GM18861 (cell line): ENCODE measurements around the gene PRPF18.

Source experiments
- ATAC-seq: cut with Tn5 transposase; IDR thresholded peaks from one replicate; pipeline ENCODE4 v1.9.1; 2021; ENCODE audit not compliant: unreplicated experiment

The PRPF18 gene

DNA sequence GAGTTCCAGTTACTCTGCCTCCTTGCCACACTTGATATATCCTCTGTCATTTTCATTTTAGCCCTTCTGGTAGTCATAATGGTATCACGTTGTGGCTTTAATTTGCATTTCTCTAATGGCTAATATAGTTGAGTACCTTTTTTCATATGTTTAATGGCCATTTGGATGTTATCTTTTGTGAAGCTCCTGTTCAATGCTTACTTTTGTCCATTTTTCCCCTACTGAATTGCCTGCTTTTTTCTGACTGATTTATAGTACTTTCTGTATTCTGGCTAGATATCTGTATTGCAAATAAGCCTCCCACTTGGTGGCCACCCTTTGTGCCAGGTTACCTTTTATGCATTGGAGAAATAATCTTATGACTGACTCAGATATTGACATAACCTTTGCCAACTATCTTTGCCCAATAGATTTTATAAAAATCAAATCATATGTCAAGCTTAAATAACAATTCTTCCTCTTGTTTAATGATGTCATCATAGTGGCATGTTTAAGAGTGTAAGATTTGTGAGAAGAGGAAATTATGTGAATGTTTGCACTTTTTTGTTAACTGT is 50.6 kb downstream of the PRPF18 start:
- ATAC-seq, result no peak

DNA sequence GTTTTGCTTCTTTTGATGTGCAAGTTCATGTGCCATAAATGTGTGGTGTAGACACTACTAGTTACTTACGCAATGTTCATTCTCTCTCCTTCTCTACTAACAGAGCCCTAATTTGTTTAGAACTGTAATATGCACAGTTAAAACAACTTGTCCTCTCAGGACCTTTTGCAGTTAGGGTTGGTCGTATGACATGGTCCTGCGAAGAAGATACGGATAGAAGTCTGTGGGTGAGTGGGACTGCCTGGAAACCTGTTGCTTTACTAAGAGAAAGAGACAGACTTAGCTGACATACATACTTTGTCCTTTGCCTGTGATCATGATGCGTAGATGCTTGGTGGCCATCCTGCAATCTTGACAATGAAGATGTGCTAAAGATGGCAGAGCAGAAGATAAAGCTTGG is 51.1 kb downstream of the PRPF18 start:
- no peak for ATAC-seq

- ATAC-seq, result no peak
These were observed 55.5 kb downstream of the PRPF18 start for GRCh38 chr10:13642293-13642692.

- no peak for ATAC-seq
These were observed 56.3 kb downstream of the PRPF18 start for GRCh38 chr10:13643016-13643415.

- no peak for ATAC-seq
These were observed 58.1 kb downstream of the PRPF18 start for GRCh38 chr10:13644866-13645265.

DNA sequence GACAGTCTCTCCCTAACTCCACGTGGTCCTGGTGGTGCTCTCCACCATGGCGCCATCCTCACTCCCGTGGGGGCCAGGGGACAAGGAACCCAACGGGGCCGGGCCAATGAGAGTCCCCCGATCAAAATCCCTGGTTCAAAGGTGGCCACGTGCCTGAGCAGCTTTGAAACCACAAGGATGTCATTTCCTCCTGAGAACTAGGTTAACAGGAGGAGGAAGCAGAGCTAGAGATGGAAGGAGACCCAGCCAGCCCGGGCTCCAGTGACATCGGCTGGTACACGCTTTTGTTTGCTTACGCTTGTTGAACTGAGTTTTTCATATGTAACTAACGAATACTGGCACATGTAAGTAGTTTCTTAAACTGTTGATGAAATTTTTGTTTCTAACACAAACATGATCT is 61.7 kb downstream of the PRPF18 start:
- ATAC-seq, result no peak

DNA sequence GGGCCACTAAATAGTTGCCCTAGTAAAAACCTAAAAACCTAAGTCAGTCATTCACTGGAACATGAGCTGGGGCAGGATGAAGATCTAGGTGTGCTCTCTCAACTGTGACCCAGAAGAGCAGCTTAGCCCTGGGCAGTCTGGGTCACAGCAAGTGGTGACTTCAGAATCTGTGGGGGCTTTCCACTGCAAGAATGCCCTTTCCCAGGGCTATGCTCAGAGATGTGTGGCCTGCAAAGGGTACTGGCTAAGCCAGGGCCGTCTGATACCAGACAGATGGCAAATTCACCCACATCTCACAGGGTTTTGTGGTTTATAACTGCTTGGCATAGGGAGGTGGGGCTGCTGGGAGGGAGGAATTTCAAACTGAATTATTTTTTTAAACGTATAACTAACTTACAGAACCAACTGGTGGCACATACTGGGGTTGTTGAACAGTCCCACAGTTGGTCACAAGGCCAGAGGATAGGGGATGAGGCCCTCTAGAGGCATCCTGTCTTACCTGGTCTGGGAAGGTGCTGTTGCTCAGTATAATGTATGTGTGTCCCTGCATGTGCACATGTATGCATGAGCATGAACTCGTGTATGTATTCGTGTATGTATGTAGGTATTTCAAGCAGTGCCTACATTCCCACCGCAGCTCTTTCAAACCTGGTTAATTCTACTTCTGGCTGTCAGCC is 63.2 kb downstream of the PRPF18 start:
- ATAC-seq, result no peak

DNA sequence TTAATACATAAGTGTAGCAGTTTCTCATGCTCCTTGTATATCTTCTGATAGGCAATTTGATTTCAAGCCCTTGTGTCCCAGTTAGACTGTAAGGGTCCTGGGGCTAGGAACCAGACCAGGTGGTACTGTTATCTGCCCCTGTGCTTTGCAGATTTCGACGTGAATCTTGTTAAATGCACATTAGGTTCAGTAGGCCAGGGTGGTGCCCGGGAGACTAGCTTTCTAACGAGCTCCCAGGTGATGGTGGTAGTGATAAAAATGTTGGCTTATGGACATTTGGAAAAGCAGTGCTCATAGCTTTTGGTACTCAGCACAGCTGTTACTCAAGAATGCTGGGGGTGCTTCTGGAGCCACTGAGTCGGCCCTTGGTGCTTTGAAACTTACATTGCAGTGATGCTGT is 64.2 kb downstream of the PRPF18 start:
- ATAC-seq, result no peak

- ATAC-seq, result no peak
These were observed 65.4 kb downstream of the PRPF18 start for GRCh38 chr10:13651969-13652720.

GRCh38 chr10:13652860-13653259 is 66.1 kb downstream of the PRPF18 start:
- no peak for ATAC-seq

GRCh38 chr10:13654118-13654830 is 67.5 kb downstream of the PRPF18 start:
- ATAC-seq, result no peak

DNA sequence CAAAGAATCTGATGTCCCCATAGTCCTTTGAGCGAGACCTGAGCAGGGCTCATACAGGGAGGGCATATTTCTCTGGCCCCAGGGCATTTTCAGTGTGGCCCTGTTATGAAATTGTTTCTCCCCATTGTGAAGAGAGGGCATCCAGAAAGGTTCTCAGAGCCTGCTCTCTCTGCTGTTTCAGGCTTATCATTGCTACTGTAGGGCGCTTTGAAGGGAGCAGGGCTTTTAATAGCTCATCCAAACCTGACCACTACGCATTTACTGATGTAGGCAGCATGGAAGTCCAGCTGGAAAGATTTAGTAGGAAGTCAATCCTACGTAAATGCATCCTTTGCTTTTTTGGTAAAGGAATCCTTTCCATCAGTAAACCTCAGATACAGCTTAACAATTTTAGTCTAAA is 68.1 kb downstream of the PRPF18 start:
- no peak for ATAC-seq

DNA sequence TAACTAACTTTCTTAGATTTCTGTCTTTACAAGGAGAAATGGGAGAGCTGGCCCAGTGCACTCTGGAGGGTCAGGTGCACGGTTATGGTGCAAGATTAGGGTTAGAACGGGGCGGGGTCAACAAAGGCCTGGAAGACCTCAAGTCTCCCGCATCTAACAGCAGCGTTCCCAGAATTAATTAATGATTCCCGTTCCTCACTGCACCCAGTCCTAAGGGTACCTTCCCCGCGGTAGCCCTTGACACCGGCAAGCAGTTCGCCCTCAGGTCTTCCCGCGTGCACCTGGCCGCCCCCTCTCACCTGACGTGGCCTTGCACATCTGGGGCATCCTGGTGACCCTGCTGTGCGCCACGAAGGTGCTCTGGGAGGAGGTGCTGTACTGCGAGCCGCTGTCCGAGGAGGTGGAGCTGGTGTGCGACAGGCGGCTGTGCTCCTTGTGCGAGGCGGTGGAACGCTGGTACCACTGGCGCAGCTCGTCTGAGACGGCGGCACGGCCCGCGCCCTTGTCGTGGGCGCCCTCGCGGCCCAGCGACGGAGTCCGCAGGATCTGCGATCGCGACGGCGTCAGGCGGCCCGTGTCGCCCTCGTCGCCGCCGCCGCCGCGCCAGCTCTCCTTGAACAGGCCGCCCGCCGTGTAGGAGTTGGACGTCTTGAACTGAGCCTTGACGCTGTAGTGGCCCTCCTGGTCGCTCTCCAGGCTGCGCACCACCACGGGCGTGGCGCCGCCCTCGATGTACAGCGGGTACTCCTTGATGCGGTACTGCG is 69.8 kb downstream of the PRPF18 start:
- no peak for ATAC-seq

- ATAC-seq, result no peak
These were observed 70.4 kb downstream of the PRPF18 start for GRCh38 chr10:13657101-13657680.

DNA sequence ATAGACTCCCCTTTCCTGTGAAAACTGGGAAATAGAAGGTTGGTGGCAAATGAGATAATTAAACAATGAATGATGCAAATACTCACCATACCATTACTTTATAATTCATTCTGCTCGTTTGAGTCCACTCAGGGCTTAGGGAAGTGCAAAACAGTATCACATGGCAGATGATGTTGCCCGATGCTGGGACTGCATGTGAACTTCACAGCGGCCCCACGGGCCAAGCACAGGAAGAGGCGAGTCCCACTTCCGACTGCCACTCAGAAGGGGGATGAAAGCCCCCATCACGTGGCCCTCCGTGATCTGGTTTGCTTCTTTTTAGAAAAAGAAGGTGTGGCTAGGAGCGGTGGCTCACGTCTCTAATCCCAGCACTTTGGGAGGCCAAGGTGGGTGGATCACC is 71.5 kb downstream of the PRPF18 start:
- no peak for ATAC-seq

- no peak for ATAC-seq
These were observed 72.3 kb downstream of the PRPF18 start for GRCh38 chr10:13658871-13659685.

DNA sequence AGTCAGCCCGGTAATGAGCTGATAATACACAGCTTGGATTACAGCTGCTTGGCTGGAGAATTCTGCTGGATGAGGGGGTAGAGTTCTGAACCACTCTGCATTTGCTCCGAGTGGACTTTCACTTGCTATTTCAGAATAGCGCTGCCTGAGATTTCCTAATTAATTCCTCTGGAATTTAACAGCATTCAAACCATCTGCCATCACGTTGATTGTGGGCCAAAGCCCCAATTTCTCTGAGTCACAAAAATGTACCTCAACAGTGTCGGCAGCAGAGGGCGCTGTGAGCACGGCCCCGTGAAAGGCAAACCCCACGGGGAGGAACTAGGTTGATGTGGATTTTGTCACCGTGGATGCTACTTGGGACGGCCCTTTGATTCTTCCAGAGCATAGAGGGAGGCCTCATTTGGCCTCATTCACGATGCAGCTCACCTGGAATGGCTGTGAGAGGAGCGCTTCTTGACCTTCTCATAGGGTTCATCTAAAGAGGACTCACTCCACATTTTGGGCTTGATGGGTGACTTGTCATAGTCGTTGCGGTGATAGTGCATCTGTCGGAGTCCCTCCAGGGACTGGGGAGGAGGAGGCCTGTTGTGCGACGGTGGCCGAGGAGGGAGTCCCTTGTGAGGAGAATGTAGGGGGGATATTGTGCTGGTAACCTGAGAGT is 73.3 kb downstream of the PRPF18 start:
- peak; percentile 60 for ATAC-seq

- ATAC-seq, result no peak
These were observed 73.8 kb downstream of the PRPF18 start for GRCh38 chr10:13660551-13660920.

DNA sequence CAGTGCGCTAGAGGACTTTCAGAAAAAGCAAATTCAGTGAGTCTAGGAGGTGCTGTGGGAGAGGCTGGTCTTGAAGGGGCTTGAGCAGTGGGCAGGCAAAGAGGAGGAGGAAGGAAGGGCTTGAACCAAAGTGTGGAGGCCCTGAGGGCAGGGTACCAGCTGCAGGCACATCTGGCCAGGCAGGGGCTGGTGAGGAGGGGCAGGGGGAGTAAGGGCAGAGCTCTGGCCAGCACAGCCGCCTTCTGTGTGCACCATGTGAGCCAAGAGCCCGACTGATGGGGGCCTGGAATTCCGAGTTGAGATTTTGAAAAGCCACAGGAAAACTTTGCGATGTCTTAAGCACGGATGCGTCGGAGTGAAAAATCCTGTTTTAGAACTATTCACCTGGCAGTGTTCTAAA is 74.5 kb downstream of the PRPF18 start:
- no peak for ATAC-seq
